ENCODE measurements around the gene CAMKV. TPM values are rescaled to one million over a fixed set of nuclear protein-coding genes. Genes with fewer than 3 reads are reported as not detected.

CAMKV gene
- total RNA-seq, 2 donors from 2014 or later, result 0.75 to 7.1 TPM

DNA sequence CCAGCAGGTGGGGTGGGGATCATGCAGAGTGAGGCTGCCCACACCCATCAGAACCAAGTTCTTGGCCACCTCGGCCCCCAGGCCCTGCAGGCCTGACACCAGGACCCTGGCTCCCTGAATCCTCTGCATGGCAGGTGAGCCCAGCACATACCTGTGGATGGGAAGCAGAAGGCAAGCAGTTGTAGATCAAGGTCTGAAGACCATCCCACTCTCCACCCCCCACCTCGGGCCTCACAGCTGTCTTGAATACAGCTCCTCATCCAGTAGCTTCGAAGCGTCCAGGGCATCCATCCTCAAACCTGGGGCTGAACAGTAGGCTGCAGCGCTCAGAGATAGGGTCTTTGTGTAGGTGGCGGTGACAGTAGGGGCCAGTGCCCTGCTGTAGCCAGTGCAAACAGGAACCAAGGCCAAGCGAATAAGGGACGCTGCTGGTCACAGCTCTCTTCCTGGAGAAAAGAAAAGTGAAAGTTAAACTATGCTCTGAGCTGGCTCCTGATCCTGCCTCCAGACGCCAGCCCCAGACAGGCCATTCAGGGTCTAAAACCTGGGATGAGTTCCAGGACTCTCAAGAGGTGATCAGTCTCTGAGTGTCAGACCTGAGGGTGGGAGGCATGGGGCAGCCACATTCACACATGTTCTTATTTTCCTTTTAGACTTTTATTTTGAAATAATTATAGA, 56.1 kb downstream of the CAMKV start, which contains the start of gene UBA7:
Gene UBA7 (minus strand): TSS at position 457 of the 678 bp plus-strand sequence. CDS start 166 bp downstream, at position 291.
- WGBS, 2 experiments (ENCODE audit: insufficient coverage in 1 of 2, insufficient read length in 1 of 2), result 90 to 94% methylated on average over 8 to 9 of the region's 9 CpGs
- TF ChIP-seq CTCF (conservative IDR thresholded peaks at IDR 0.05), result no peak
- no peaks in the 10 kb centered on the region for H3K4me1 Mint-ChIP-seq
- H3K9ac ChIP-seq (ENCODE audit: extremely low read depth, low read length, poor library complexity, severe bottlenecking), result no peak within 1 kb of the TSS
- H3K4me3 Mint-ChIP-seq, result no peak within 1 kb of the TSS
- DNase-seq, result no peak
- no peak within 1 kb of the TSS for H3K27ac ChIP-seq (ENCODE audit: low read depth, low read length)
- no peaks in the 10 kb centered on the region for H3K36me3 Mint-ChIP-seq (ENCODE audit: low read depth)
- no peak within 1 kb of the TSS for H3K27ac Mint-ChIP-seq
- no peaks in the 10 kb centered on the region for H3K9me3 ChIP-seq (ENCODE audit: control insufficient read depth, low read length)
- H3K9me3 Mint-ChIP-seq, result no peaks in the 10 kb centered on the region
- no peaks in the 10 kb centered on the region for H3K27me3 ChIP-seq (ENCODE audit: control insufficient read depth, insufficient read depth, low read length, poor library complexity, severe bottlenecking)
- no peaks in the 10 kb centered on the region for H3K27me3 Mint-ChIP-seq (ENCODE audit: insufficient read depth)
- H3K4me3 ChIP-seq (ENCODE audit: low read length), result no peak within 1 kb of the TSS
- no peaks in the 10 kb centered on the region for H3K4me1 ChIP-seq (ENCODE audit: control insufficient read depth, insufficient read depth, low read length)
- no peaks in the 10 kb centered on the region for H3K36me3 ChIP-seq (ENCODE audit: control insufficient read depth, insufficient read depth, low read length)

- no peak overlapping the region for H3K4me3 ChIP-seq (ENCODE audit: low read length)
- no peaks in the 10 kb centered on the region for H3K27me3 ChIP-seq (ENCODE audit: control insufficient read depth, insufficient read depth, low read length, poor library complexity, severe bottlenecking)
- no peaks in the 10 kb centered on the region for H3K27me3 Mint-ChIP-seq (ENCODE audit: insufficient read depth)
- no peaks in the 10 kb centered on the region for H3K4me1 Mint-ChIP-seq
- H3K36me3 Mint-ChIP-seq (ENCODE audit: low read depth), result no peaks in the 10 kb centered on the region
- no peak overlapping the region for H3K4me3 Mint-ChIP-seq
- H3K4me1 ChIP-seq (ENCODE audit: control insufficient read depth, insufficient read depth, low read length), result no peaks in the 10 kb centered on the region
- H3K27ac ChIP-seq (ENCODE audit: low read depth, low read length), result no peak overlapping the region
- H3K9ac ChIP-seq (ENCODE audit: extremely low read depth, low read length, poor library complexity, severe bottlenecking), result no peak overlapping the region
- H3K36me3 ChIP-seq (ENCODE audit: control insufficient read depth, insufficient read depth, low read length), result no peaks in the 10 kb centered on the region
- 84 to 91% methylated on average over 6 to 9 of the region's 9 CpGs for WGBS, 2 experiments (ENCODE audit: insufficient coverage in 1 of 2, insufficient read length in 1 of 2)
- no peak for TF ChIP-seq CTCF (conservative IDR thresholded peaks at IDR 0.05)
- H3K9me3 Mint-ChIP-seq, result no peaks in the 10 kb centered on the region
- DNase-seq, result no peak
- no peak overlapping the region for H3K27ac Mint-ChIP-seq
- H3K9me3 ChIP-seq (ENCODE audit: control insufficient read depth, low read length), result no peaks in the 10 kb centered on the region
Measured at GRCh38 chr3:49812916-49813496, 56.7 kb downstream of the CAMKV start.

Other genes with a start within 250 kb of the CAMKV start
- gene APEH, start 195.6 kb downstream of the CAMKV start, total RNA-seq, result 100 to 1,000 TPM; 188 to 216 TPM
- 10 to 100 TPM; 30.8 to 35.5 TPM for gene MST1, start 180.4 kb downstream of the CAMKV start, total RNA-seq
- gene RNF123, start 180.3 kb downstream of the CAMKV start, total RNA-seq, result 10 to 100 TPM; 47.3 to 47.6 TPM
- 1 to 10 TPM; 1.4 to 3.0 TPM for gene AMIGO3, start 150.2 kb downstream of the CAMKV start, total RNA-seq
- 10 to 100 TPM; 35.5 to 38.2 TPM for gene GMPPB, start 146.0 kb downstream of the CAMKV start, total RNA-seq
- gene IP6K1, start 83.4 kb downstream of the CAMKV start, total RNA-seq, result 10 to 100 TPM; 45.8 to 49.8 TPM
- gene CDHR4, start 70.0 kb downstream of the CAMKV start, total RNA-seq, result not detected
- not detected for gene INKA1, start 66.6 kb downstream of the CAMKV start, total RNA-seq
- 1 to 10 TPM; 1.0 to 3.4 TPM for gene UBA7, start 56.0 kb downstream of the CAMKV start, total RNA-seq
- gene TRAIP, start 13.3 kb downstream of the CAMKV start, total RNA-seq, result 10 to 100 TPM; 22.3 to 32.8 TPM
- gene MST1R, start 34.0 kb upstream of the CAMKV start, total RNA-seq, result 10 to 100 TPM in 1 of 2 donors, 1 to 10 TPM in 1; 6.8 to 11.2 TPM
- gene MON1A, start 59.9 kb upstream of the CAMKV start, total RNA-seq, result 1 to 10 TPM; 4.1 to 6.2 TPM
- 100 to 1,000 TPM; 116 to 168 TPM for gene RBM6, start 70.2 kb upstream of the CAMKV start, total RNA-seq
- gene RBM5, start 219.0 kb upstream of the CAMKV start, total RNA-seq, result 100 to 1,000 TPM; 153 to 166 TPM

Measured in endodermal cell (in vitro differentiated cells).